HG03175 (cell line): ENCODE measurements around the gene DLGAP1.
"Not testable (repeated sequence)": the region's sequence is repeated elsewhere in the genome, so short reads cannot be mapped to it uniquely, and the experiment has no call there.

Source experiments
- ATAC-seq: cut with Tn5 transposase; IDR thresholded peaks from one replicate; pipeline ENCODE4 v1.9.1; 2021; ENCODE audit warnings: mild to moderate bottlenecking, moderate library complexity; ENCODE audit not compliant: unreplicated experiment

The DLGAP1 gene

DNA sequence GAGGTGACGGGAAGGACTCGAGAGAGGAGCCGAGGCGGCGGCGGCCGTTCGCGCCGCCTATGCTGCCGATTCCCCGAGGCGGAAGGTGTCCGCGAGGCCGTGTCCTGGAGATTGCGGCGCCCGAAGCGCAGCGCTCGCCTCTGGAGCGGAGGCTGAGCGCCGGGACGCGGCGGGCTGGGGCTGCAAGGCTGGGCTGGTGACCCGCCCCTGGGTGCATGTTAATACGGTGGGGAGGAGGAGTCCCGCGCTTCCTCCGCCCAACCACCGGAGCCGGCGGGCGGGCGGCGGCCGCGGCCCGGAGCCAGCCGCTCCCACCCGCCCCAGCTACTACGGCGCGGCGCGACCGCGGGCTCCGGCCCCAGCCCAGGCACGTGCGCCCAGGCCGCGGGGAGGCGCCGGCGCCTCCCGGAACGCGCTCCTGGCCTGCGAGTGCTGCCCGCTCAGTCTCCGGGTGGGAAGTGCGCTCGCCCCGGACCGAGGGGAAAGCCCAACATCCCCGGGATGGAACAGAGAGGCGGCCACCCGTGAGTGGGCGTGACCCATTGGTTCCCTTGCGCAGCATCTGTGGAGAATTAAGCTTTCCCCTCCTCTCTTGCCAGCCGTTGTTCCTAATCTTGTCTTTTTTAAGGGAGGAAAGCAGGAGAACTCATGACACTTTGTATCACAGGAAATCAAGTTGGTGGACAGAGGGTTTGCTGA lies at the start of gene DLGAP1:
TSS of gene DLGAP1 (minus strand) at position 195 of the 699 bp plus-strand sequence.
- no peak for ATAC-seq

DNA sequence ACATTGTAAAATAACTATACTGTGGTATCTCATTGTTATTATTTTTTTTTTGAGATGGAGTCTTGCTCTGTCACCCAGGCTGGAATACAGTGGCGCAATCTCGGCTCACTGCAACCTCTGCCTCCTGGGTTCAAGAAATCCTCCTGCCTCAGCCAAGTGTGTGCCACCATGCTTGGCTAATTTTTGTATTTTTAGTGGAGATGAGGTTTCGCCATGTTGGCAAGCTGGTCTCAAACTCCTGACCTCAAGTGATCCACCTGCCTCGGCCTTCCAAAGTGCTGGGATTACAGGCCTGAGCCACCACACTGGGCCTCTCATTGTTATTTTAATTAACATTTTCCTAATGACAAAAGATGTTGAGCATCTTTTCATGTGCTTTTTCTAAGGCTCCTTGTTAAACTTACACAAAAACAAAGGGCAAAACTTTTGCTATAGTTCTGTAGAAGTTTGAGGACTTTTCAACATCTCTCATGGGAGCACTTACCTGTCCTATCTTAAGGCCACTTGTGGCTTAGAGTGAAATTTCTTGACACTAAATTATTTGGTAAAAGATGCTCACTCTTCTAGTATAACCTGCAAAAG lies 39.7 kb upstream of the DLGAP1 start:
- ATAC-seq, result not testable (repeated sequence)

DNA sequence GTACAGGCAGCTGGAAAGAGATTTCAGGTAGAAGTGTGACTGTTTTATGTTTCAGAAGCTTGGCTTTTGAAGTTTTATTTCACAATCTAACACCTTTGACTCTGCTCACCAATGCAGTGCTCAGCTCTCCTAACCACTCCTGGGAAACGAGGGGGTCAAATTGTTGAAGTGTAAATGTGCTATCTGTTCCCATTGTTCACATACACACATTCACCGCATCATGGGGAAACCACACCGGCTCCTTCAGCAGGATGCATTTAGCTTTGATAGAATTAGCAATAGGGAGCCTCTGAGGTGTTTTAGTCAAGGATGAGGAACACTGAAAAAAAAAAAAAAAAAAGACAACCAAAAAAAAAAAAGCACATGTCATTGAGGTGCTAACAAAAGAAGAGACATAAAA lies 13.4 kb upstream of the DLGAP1 start:
- no peak for ATAC-seq

DNA sequence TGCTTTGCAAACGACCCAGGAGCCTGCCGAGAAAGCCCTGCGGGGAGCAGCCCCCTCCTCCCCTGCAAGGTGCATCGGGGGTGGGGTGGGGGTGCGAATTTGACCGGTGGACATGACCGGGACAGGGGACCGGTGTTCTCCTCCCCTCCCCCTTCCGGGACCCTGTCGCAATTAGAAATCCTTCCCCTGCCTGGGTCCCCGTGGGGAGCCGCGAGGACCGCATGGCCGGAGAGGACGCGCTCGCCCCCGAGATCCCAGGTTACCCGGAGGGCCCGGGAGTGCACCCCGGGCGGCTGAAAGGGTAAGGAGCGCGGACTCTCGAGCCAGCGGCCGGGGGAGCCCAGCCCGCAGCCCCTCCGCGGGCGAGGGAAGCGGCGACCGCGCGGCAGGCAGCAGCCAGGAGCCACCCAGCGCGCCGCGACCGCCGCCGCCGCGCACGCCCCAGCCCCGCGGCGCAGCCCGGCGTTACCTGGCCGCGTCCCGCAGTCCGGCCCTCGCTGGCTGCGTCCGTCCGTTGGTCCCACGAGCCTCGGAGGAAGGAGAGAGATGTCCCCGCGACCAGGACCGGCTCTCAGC lies 482 bp downstream of the DLGAP1 start:
- ATAC-seq, result no peak

DNA sequence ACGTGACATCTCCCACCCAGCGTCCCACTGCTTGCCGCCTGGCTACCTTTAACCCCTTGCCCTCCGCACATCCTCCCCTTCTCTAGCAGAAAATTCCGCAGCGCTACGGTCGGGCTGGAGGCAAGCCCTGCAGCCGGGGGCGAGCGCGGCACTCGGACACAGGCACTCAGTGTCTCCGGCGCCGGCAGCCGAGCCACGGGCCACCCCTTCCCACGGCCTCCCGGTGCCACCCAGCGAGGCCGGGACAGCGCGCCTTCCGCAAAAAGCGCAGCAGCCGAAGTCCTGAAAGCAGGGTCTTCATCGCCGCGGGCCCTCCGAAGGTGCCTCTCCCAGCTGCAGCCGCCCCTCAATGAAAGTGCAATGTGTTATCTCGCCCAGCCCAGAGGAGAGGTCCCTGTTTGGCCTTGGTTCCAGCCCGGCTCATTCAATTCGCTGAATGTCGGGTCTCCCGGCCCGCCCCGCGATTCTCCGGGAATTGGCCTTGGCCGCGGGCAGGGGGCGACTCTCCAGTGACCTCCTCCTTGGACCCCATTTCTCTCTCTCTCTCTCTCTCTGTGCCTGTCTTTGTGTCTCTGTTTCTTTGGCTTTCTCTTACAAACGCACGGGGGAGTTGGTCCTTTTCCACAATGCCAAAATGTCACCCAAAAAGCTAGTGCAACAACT lies 1.1 kb downstream of the DLGAP1 start:
- no peak for ATAC-seq

DNA sequence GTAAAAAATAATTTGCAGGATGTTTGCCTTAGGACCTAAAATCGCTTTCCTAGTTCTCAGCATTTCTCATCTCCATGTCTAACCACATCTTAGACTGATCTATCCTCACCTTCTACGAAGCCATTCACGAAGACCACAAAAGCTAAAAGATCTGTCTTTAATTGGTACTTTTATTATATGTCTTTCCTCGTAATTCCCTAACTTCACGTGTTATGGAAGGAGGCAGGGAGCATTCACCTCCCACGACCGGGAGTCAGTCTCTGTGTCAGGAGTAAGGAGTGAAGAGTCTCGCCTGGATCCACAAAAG lies 1.6 kb downstream of the DLGAP1 start:
- ATAC-seq, result no peak

DNA sequence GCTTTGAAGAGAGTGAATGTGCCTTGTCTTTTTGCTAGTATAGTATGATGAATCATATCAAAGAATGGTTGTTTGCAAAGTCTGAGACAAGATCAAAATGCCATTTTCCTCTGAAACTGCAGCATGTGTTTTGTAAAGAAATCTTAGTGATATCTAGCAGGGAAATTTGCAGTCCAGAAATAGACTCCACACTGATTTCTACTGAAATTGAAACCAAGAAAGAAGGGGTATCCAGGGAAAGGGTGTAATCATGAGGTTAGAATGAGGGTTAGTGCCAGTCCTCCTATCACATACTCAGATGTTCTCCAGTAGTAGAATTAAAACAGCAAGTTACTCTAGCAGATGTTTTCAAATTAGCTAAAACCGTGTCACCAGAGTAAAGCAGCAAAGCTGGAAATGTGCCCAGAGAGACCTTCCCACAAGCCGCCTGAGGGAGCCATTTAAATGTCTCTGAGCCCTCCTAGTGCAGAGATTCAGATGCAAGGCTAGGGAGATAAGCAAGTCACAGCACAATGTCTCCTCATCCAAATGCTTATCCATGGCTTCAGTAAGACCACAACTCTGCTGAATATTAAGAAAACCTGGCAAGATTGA lies 4.9 kb downstream of the DLGAP1 start:
- no peak for ATAC-seq

DNA sequence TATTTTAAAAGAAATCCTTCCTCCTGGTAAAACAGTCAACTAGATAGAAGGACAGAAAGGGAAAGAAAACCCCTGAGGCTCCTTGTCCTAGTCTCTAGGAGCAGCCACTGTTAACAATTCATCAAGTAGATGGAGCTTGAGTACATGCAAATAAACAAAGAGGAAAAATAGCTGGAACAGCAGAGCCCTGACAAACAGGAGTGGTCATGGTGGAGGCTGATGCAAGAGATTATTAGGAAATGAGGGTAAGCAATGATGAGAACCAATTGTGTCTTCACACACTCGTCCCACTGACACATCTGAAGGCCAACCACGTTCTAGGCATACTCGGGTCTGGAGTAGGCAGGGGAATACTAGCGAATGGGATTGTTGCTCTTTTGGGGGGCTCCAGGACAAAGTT lies 9.2 kb downstream of the DLGAP1 start:
- ATAC-seq, result no peak

DNA sequence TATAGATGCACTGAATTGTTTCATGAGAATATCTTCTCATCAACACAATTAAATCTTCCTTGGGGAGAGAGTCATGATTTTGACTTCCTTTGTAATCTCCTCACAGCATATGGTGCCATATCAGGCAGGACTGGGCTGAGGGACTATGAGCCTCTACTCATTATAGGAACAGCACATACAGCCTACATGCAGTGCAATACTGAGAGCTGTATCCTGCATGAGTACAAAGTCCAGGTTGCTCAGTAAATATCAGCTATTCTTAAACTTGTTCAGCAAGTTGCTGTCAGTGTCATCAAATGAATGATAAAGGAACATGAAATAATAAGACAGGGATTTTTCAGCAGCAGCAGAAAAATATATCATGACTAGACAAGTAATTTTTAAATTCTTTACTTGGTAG lies 10.8 kb downstream of the DLGAP1 start:
- no peak for ATAC-seq

DNA sequence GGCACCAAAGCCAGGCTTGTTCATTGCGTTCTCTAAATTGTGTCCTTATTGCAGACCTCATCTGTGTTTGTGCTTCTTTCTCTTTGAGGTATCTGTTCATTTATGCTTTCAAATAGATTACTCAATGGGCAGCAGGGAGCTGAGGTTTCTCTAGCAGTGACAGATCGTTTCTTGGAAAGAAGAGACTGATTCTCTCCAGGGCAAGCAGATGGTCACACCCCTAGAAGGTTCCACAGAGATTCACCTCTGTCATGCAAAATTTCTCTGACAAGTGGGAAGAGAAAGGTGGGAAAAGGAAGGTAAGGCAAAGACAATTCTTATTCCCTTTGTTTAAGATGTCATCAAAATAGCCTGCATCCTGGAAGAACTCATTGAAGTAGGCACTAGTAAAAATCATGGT lies 14.0 kb downstream of the DLGAP1 start:
- no peak for ATAC-seq

DNA sequence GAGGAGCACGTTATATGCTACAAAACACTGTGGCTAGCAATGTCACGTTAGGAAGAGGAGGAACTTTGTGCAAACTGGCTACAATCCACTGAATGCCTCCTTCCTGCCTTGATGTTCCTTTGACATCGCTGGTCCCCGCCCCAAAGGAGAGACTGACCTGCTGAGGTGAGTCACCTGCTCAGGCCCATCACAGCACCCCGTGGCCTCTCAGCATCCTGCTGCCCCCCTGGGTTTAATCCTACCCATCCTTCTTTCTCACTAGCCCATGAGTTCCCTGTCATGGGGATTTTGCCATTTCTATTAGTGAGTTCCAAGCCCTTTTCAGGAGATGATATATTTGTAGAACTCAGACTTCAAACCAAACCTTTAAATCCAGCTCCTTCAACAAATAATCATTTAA lies 16.2 kb downstream of the DLGAP1 start:
- no peak for ATAC-seq

DNA sequence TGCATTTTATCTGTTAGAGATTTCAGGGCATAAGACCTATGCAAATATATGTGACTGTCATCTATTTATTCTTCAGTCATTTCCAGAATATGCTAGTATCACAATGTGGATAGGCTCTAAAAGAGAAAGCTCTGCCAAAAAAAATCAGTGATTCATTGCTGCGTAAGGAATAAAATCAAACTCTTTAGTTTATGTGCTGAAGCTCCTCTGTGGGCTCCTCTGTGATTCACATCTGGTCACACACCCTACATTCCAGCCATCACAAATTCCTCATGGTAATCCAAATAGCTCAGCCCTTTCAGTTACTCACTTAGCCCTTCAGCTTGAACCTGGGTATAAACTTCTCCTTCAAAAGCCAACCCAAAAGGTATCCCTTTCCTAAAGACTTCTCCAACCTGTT lies 21.4 kb downstream of the DLGAP1 start:
- ATAC-seq, result no peak

DNA sequence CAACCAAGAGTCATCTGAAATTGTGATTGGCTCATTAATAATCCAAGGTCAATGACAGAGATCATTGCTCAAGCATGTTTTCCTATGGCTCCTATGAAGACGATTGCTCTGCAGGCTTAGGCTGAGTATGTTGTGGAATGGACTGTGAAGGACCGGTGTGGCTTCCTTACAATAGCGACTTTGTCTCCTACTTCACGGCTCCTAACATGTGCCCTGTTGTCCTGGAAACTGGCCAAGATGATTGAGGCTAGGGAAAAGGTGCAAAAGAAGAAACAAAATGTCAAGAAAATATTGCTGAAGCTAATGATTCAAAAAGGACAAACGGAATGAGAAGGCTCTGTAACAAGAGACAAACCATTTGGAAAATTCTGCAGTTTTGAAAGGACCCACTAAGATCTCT lies 24.3 kb downstream of the DLGAP1 start:
- no peak for ATAC-seq

DNA sequence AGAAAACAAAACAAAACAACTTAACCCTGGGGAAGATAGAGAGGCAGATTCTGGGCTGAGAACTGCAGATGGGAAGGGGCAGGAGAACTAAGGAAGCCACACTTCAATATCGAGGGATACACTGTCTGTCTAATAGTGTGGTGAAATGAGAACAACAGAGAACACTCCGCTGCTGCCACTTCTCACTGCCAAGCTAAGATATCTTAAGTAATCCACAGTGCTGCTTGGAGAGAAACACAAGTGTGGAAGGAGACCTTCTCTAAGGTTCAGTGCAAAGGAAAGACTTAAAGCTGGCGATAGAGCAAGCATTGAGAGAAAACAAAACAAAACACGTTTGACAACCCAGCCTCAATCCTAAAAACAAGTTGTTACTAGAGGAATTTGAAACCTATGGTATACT lies 37.4 kb downstream of the DLGAP1 start:
- no peak for ATAC-seq

DNA sequence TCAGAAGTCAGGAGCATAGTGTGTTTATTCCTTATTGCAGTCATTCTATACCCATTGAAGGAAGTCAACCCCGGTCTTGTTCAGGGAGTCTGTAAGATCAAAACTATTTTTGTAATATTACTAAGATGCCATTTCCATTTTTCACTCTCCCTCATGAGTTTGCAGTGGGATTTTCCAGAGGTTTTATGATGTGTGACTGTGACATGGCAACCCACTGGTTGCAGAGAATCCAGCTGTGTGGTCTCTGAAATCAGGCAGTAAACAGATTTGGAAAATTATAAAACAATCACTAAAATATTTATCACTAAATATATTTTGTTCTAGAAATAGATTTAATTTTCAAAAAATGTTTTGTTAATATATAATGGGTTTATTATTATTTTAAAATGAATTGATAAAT lies 38.1 kb downstream of the DLGAP1 start:
- ATAC-seq, result no peak

DNA sequence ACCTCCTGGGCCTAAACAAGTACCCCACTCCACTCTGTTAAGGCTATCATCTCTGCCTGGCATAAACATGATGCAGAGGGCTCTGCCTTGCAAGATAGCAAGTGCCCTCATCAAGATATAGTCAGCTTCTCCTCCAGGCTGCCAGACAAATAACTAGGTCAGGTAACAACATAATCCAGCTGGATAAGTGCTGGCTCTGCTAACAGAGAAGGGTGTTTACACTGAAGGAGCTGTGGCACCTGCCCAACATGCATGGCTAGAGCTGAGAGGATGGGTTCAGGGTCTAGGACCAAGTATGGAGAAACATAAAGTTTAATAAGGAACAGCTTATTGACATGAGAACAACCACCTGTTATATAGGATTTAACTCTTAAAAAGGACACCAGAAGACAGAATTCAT lies 42.8 kb downstream of the DLGAP1 start:
- ATAC-seq, result no peak

DNA sequence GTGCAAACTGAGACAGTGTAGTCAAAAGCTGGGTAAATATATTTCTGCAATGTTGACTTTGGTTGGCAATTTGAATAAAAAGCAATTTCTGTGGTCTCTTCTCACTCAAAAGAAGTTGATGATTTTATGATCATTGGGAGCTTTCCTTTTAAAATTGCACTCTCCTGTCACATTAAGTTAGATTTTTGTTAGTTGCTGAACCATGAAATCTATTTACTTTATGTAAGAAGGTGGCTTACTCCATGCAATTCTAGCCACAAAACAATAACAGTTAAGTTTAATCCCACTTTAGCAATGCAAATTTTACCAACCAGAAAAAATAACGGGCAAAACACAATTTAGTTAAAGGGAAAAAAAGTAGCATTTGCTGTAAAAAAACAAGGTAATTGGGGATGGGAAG lies 48.3 kb downstream of the DLGAP1 start:
- ATAC-seq, result no peak

DNA sequence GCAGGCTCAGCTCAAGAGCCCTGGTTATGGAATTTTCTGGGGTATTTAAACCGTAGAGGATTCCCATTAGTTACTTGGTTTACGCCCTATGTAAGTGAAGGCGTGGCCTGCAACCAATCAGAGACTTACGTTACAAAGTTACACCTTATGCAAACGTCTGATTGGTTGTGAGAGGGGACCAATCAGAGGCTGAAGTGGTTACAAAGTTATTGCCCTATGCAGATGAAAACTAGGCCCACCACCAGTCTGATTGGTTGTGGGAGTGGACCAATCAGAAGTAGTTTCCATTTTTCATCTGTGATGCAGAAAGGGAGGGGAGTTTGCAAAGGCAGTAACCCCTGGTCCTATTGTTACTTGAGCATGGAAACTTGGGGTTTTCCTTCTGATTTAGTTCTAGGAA lies 49.1 kb downstream of the DLGAP1 start:
- ATAC-seq, result no peak

DNA sequence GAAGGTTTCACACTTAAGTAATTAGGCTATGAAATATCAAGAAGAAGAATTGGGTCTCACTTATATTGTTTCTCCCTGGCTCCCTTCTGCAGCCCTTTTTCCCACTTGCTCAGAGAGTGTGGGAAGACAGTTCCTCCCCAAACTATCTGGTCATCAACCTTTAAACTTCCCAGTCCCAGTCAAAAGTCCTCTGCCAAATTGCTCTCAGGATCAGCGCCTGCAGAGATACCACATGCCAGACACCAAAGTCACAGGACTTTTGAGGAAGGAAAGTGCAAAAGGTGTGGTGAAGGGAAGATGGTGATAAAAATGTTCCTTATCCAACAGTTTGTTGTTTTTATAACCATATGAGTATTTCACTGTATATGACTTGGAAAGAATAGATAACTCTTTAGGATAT lies 51.3 kb downstream of the DLGAP1 start:
- ATAC-seq, result no peak

DNA sequence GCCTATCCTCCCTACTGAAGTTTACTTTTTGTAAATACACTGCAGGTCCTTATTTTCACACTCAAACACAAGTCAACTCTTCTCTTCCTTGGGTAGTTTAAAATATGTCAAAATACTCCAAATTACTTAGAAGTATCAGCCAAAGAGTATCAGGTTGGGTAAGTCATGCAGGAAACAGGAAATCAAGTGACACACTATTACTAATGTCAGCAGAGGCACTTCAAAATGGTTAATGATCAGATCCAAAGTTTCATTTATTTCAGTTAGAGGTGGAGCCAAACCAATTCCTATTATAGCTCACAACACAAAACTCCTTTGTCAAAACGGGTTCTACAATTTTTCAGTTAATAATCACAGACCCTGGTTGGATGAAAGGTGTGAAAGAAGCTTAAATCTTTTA lies 54.2 kb downstream of the DLGAP1 start:
- no peak for ATAC-seq

DNA sequence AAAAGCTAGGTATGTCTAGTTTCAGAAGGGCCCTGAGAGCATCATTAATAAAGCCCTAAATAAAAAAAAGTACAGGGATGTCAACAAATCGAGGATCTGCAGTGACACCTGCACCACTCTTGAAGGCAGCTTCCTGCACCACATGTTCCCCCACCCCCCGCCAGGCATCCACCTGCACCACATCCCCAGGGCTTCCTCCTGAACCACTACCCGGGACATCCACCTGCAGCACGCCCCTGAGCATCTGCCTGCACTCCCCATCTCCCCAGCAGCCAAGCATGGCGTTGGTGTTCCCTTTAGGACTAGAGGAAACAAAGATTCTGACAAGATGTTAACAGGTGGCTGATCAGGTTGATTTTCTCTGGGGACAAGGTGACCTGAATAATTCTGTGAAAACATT lies 55.2 kb downstream of the DLGAP1 start:
- ATAC-seq, result no peak

DNA sequence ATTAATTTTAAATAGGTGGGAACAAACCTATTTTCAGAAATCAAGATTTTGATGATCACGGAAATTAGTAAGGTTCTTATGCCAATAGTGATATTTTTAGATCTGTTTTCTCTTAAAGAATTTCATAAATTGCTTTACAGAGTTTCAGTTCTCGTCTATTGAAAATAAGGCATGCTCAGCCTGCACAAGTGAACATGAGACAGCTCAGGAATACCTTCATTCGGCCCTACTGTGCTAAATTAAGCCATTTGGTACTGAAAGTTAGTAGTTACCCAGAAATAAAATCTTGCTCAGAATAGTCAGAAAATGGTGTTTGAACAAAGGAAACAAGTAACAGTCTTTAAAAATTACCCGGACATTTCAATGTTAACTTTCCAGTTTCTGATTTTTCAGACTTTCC lies 60.4 kb downstream of the DLGAP1 start:
- no peak for ATAC-seq
